Measurements from ENCODE around the gene ARHGAP45. TPM values are rescaled to one million over a fixed set of nuclear protein-coding genes. Genes with fewer than 3 reads are reported as not detected.

The ARHGAP45 gene
- total RNA-seq = 1.7 and 2.0 TPM in 2 replicates

DNA sequence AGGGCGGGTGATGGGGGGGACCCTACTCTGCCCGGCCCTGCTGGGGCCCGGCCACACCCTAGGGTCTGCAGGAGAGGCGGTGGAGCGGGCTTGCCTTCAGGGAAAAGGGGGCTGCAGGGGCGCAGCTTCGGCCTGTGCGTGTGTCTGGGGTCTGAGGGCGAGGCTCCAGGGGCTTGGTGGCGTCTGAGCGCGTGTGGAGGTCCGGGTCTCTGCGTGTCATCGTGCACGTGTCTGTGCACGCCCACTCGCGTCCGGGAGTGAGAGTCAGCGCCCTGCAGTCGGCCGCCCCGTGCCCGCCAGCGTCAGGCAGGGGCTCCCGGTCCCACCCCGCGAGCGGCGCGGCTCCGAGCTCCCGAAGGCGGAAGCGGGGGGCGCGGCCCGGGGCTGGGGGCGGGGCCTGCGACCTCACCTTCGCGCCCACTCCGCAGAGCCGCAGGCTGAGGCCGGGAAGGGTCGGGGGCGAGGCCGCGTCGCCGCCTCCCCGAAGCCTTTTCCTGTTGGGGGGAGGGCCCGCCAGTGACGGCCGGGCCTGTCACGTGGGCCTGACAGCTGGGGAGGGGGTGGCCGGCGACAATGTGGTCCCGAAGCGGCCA is at the start of gene ARHGAP45:
Gene ARHGAP45 (plus strand): TSS at position 420 of the 593 bp plus-strand sequence. CDS start 239 bp downstream, outside the sequence.

DNA sequence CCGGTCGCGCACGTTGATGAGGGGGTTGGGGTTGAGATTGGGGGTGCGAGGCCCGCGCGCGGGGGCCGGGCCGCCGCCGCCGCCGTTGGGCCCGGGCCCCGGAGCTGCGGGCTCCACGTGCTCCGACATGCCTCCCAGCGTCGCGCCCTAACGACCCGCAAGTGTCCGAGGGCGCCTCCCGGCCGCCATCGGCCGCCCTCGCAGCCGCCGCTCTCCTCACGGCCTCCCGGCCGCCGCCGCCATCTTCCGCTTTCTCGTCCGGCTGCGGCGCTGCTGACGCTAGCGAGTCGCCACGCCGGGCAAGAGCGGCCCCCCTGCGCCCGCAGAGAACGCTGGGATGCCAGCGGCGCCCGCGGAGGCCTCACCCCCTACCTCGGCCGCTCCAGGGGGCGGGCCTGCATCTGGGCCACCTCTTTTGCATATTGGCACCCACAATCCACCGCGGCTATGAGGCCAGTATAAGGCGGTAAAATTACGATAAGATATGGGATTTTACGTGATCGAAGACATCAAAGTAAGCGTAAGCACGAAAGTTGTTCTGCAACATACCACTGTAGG is 46.0 kb upstream of the ARHGAP45 start, which contains the start of gene TMEM259:
Gene TMEM259 (minus strand): TSS at position 256 of the 558 bp plus-strand sequence. CDS start 127 bp downstream, at position 129.

GRCh38 chr19:1025960-1026782 is 40.8 kb upstream of the ARHGAP45 start, which contains the start of gene CNN2:
Gene CNN2 (plus strand): TSS chr19:1026608. CDS start chr19:1026662, 54 bp downstream.

GRCh38 chr19:1039646-1040475 is 27.1 kb upstream of the ARHGAP45 start, which contains the start of gene ABCA7:
Gene ABCA7 (plus strand): TSS chr19:1040107. CDS start chr19:1041362, 1,255 bp downstream.

DNA sequence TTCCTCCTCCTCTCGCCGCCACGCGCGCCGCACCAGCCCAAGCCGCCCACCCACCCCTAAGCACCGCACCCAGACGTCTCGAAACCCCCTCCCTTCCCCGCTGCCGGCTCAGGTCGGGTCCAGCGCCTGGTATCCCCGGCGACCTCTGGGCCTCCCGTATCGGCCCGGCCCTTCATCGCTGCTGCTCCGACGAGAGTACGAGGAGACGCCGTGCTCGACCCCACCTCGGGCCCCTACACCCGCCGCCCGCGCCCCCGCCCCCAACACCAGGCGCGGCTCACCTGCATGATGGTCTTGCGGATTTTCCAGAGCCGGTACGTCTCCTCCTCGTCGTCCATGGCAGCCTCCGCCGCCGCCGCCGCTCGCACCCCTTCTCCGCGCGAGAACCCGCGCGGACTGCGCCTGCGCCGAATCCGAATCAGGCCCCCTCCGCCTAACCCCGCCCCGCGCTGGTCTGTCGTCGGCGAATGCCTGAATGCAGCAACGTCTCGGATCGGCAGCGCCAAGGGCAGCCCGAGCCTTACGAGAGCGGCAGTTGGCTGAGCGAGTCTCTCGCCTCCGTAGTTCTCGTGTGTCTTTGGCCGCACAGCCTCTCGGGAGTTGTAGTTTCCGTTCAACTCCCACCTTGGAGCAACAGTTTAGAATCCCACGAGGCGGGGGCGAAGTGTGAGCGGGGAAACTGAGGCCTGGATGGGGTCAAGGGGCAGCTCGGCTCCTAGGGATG is 28.2 kb downstream of the ARHGAP45 start, which contains the start of gene POLR2E:
Gene POLR2E (minus strand): TSS at position 398 of the 724 bp plus-strand sequence. CDS start 60 bp downstream, at position 338.

DNA sequence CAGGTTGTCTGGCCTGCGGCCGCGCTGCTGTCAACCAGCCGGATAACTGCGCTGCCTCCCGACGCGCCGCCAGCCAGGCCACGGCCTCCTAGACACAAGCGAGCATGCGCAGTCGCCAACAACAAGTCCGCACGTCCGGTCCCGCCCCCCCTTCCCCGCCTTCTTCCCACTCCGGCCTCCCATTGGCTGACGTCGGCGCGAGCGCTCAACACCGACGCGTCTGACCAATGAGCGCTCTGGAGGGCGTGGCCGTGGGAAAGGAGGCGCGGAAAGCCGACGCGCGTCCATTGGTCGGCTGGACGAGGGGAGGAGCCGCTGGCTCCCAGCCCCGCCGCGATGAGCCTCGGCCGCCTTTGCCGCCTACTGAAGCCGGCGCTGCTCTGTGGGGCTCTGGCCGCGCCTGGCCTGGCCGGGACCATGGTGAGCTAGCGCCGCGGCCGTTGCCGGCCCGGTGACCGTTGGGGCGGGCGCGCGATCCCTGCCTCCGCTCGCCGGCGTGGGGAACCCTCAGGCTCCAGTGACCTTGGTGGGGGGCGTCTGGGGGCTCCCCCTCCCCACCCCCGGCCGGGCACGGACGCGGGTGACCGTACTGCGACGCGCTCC is 36.8 kb downstream of the ARHGAP45 start, which contains the start of gene GPX4:
Gene GPX4 (plus strand): TSS at position 287 of the 603 bp plus-strand sequence. CDS start 50 bp downstream, at position 337.

Other genes starting within 250 kb of the ARHGAP45 start
- 0.56 TPM in 1 of 2 replicates, not detected in the other for gene PLPPR3, start 245.2 kb upstream of the ARHGAP45 start, total RNA-seq
- not detected in 2 replicates for gene AZU1, start 239.3 kb upstream of the ARHGAP45 start, total RNA-seq
- gene PRTN3, start 226.2 kb upstream of the ARHGAP45 start, total RNA-seq = not detected in 2 replicates
- gene ELANE, start 214.9 kb upstream of the ARHGAP45 start, total RNA-seq = not detected in 2 replicates
- 0.38 and 4.5 TPM in 2 replicates for gene CFD, start 207.5 kb upstream of the ARHGAP45 start, total RNA-seq
- gene MED16, start 174.0 kb upstream of the ARHGAP45 start, total RNA-seq = 19.2 and 21.3 TPM in 2 replicates
- gene RNU6-9, start 173.7 kb upstream of the ARHGAP45 start, total RNA-seq = not detected in 2 replicates
- 18.3 and 18.4 TPM in 2 replicates for gene R3HDM4, start 153.9 kb upstream of the ARHGAP45 start, total RNA-seq
- gene KISS1R, start 149.8 kb upstream of the ARHGAP45 start, total RNA-seq = 0.28 TPM in 1 of 2 replicates, not detected in the other
- gene ARID3A, start 141.1 kb upstream of the ARHGAP45 start, total RNA-seq = 12.7 and 15.1 TPM in 2 replicates
- gene WDR18, start 82.8 kb upstream of the ARHGAP45 start, total RNA-seq = 36.1 and 64.8 TPM in 2 replicates
- under 0.01 TPM in 2 replicates for gene GRIN3B, start 66.7 kb upstream of the ARHGAP45 start, total RNA-seq
- gene TMEM259, start 46.0 kb upstream of the ARHGAP45 start, total RNA-seq = 65.7 and 95.7 TPM in 2 replicates
- gene RNU6-2, start 45.6 kb upstream of the ARHGAP45 start, total RNA-seq = not detected in 2 replicates
- gene CNN2, start 40.6 kb upstream of the ARHGAP45 start, total RNA-seq = 141 and 167 TPM in 2 replicates
- gene ABCA7, start 27.1 kb upstream of the ARHGAP45 start, total RNA-seq = 5.0 and 5.9 TPM in 2 replicates
- 42.8 and 90.5 TPM in 2 replicates for gene POLR2E, start 28.2 kb downstream of the ARHGAP45 start, total RNA-seq
- 187 and 281 TPM in 2 replicates for gene GPX4, start 36.8 kb downstream of the ARHGAP45 start, total RNA-seq
- 34.1 and 40.3 TPM in 2 replicates for gene SBNO2, start 107.1 kb downstream of the ARHGAP45 start, total RNA-seq
- gene STK11, start 138.6 kb downstream of the ARHGAP45 start, total RNA-seq = 82.9 and 101 TPM in 2 replicates
- gene CBARP, start 170.8 kb downstream of the ARHGAP45 start, total RNA-seq = 1.7 TPM in 2 replicates
- gene ATP5F1D, start 174.6 kb downstream of the ARHGAP45 start, total RNA-seq = 11.8 and 29.1 TPM in 2 replicates
- gene MIDN, start 181.4 kb downstream of the ARHGAP45 start, total RNA-seq = 8.7 and 22.4 TPM in 2 replicates
- gene CIRBP, start 202.2 kb downstream of the ARHGAP45 start, total RNA-seq = 199 and 207 TPM in 2 replicates
- 22.8 and 24.2 TPM in 2 replicates for gene FAM174C, start 208.4 kb downstream of the ARHGAP45 start, total RNA-seq
- gene EFNA2, start 218.7 kb downstream of the ARHGAP45 start, total RNA-seq = not detected in 2 replicates